Endothelial cell of umbilical vein (primary cell): ENCODE results near the gene HECW1. TPM values are rescaled to one million over a fixed set of nuclear protein-coding genes. Genes with fewer than 3 reads are reported as not detected.

Source experiments
- BruUV-seq: library from RNA; stranded (reverse); fragments of 400-500 nt; replicated peaks from 2 replicates; lab custom pipeline; 2021; lab: Mats Ljungman, UMichigan
- CTCF ChIA-PET: fragments of 300-600, 350-600 bp; sonication (Branson Sonifier 250); formaldehyde crosslinking; loops from one replicate; lab custom pipeline; 2021; ENCODE audit warnings: antibody characterized with exemption, inconsistent platforms; lab: Charles Lee
- POLR2A ChIA-PET: fragments of 300-600, 350-600 bp; sonication (Branson Sonifier 250); formaldehyde crosslinking; loops from one replicate; lab custom pipeline; 2021; ENCODE audit warnings: antibody characterized with exemption, inconsistent platforms; lab: Charles Lee
- DNase-seq: peaks from one replicate; pipeline ENCODE4 v3.0.0-alpha.2; 2011; ENCODE audit warnings: low read depth, low spot score
- FAIRE-seq: peaks from 2 replicates; lab custom pipeline; 2011; peaks lifted over from hg19 to GRCh38; lab: Jason Lieb, UNC
- H2AFZ ChIP-seq: 2 replicates; pipeline ENCODE4 v1.6.0; 2012; ENCODE audit warnings: low read depth, low read length, control low read depth, inconsistent platforms
- H3K27ac ChIP-seq: 2 replicates; pipeline ENCODE4 v1.5.1; 2011; ENCODE audit warnings: low read depth, mild to moderate bottlenecking, control low read depth, low read length, moderate library complexity; ENCODE audit not compliant: insufficient read depth
- H3K27me3 ChIP-seq, 2 experiments: 2 replicates each; pipeline versions ENCODE4 v1.6.0 to v1.6.1; 2011; ENCODE audit warnings: low read length in 2 of 2, mixed read lengths in 1 of 2; ENCODE audit not compliant: control insufficient read depth in 2 of 2, insufficient read depth in 2 of 2
- H3K36me3 ChIP-seq, 2 experiments: 2 replicates in 1 of 2; 3 replicates in 1 of 2; pipeline ENCODE4 v1.5.1; 2011; ENCODE audit warnings: low read length in 2 of 2, mild to moderate bottlenecking in 1 of 2, moderate library complexity in 1 of 2; ENCODE audit not compliant: control insufficient read depth in 2 of 2, insufficient read depth in 2 of 2; ENCODE audit errors: extremely low read depth in 1 of 2
- H3K4me1 ChIP-seq: 3 replicates; pipeline ENCODE4 v1.5.1; 2011; ENCODE audit warnings: mild to moderate bottlenecking, low read length; ENCODE audit not compliant: control insufficient read depth, insufficient read depth; ENCODE audit errors: extremely low read depth
- H3K4me2 ChIP-seq: 2 replicates; pipeline ENCODE4 v1.6.1; 2011; ENCODE audit warnings: low read length, control low read depth, mixed read lengths; ENCODE audit not compliant: insufficient read depth
- H3K4me3 ChIP-seq, 3 experiments: fragments of 200-600 bp in 1 of 3; sonication (generic), shearing (Covaris generic) in 1 of 3; replicated peaks in 1 of 3; 2 replicates each; pipeline ENCODE4 v1.5.1; 2011 to 2016; ENCODE audit warnings: control low read depth in 3 of 3, low read length in 3 of 3, mild to moderate bottlenecking in 2 of 3, inconsistent platforms in 1 of 3, low read depth in 1 of 3, moderate library complexity in 1 of 3; ENCODE audit not compliant: insufficient read depth in 1 of 3
- H3K79me2 ChIP-seq: 2 replicates; pipeline ENCODE4 v1.6.0; 2012; ENCODE audit warnings: low read length, inconsistent platforms; ENCODE audit not compliant: control insufficient read depth, insufficient read depth
- H3K9ac ChIP-seq: replicated peaks from 2 replicates; pipeline ENCODE3; 2011; ENCODE audit warnings: low read length, control low read depth; ENCODE audit not compliant: insufficient read depth; ENCODE audit errors: extremely low read depth
- H3K9me1 ChIP-seq: replicated peaks from 3 replicates; pipeline ENCODE4 v1.6.0; 2011; ENCODE audit warnings: mild to moderate bottlenecking, low read length; ENCODE audit not compliant: control insufficient read depth, insufficient read depth; ENCODE audit errors: extremely low read depth
- H3K9me3 ChIP-seq: replicated peaks from 2 replicates; pipeline ENCODE4 v1.5.1; 2012; ENCODE audit warnings: low read length, inconsistent platforms; ENCODE audit not compliant: control insufficient read depth, insufficient read depth
- H4K20me1 ChIP-seq: replicated peaks from 2 replicates; pipeline ENCODE3; 2011; ENCODE audit warnings: mild to moderate bottlenecking, low read length; ENCODE audit not compliant: control insufficient read depth, insufficient read depth; ENCODE audit errors: extremely low read depth
- CTCF ChIP-seq, 2 donors: IDR thresholded peaks; 1 replicate in 1 of 2; 2 replicates in 1 of 2; pipeline ENCODE4 v1.5.1; 2011; ENCODE audit warnings: low read length in 2 of 2, mild to moderate bottlenecking in 2 of 2, moderate library complexity in 2 of 2, control low read depth in 1 of 2, inconsistent platforms in 1 of 2, low read depth in 1 of 2; ENCODE audit not compliant: insufficient read depth in 1 of 2; ENCODE audit errors: extremely low read depth in 1 of 2
- EZH2 ChIP-seq: IDR thresholded peaks from 2 replicates; pipeline ENCODE4 v1.6.1; 2012; ENCODE audit warnings: borderline replicate concordance, low read depth, mild to moderate bottlenecking, moderate library complexity, low read length, inconsistent platforms; ENCODE audit not compliant: severe bottlenecking
- FOS ChIP-seq: IDR thresholded peaks from 2 replicates; pipeline ENCODE4 v1.6.1; 2011; ENCODE audit warnings: mild to moderate bottlenecking, low read length, moderate library complexity, borderline replicate concordance; ENCODE audit not compliant: insufficient read depth
- GATA2 ChIP-seq: IDR thresholded peaks from 2 replicates; pipeline ENCODE4 v1.7.0; 2011; ENCODE audit warnings: low read depth, mild to moderate bottlenecking, moderate library complexity, mixed read lengths, low read length; ENCODE audit not compliant: insufficient read length, insufficient read depth
- JUN ChIP-seq: IDR thresholded peaks from 2 replicates; pipeline ENCODE4 v1.6.1; 2011; ENCODE audit warnings: borderline replicate concordance, low read depth; ENCODE audit not compliant: insufficient read length, insufficient read depth
- MAX ChIP-seq: IDR thresholded peaks from 2 replicates; pipeline ENCODE4 v1.6.1; 2011; ENCODE audit not compliant: insufficient read depth, insufficient read length
- MYC ChIP-seq: IDR thresholded peaks from one replicate; pipeline ENCODE4 v1.6.1; 2011; ENCODE audit warnings: mild to moderate bottlenecking, low read depth, low read length
- POLR2A ChIP-seq: IDR thresholded peaks from 2 replicates; pipeline ENCODE4 v1.6.1; 2012; ENCODE audit warnings: low read depth, mild to moderate bottlenecking, control low read depth, low read length
- POLR2AphosphoS5 ChIP-seq: IDR thresholded peaks from 2 replicates; pipeline ENCODE4 v1.6.1; 2012; ENCODE audit warnings: low read depth, mild to moderate bottlenecking, control low read depth, low read length, moderate library complexity; ENCODE audit not compliant: insufficient read depth
- dilution Hi-C: fragments of 300-500 bp; cut with MboI; formaldehyde crosslinking; loops from one replicate; pipeline ENCODE4 v1.15.0; 2019; ENCODE audit warnings: low sequenced_read_pairs; ENCODE audit not compliant: extremely low pct_ligation_motif_present
- intact Hi-C: fragments of 100-400 bp; cut with micrococcal nuclease; formaldehyde crosslinking; loops from one replicate; pipeline ENCODE4 v1.10.0; 2022
- polyA plus RNA-seq, 4 experiments: library from polyadenylated mRNA; depleted of rRNA in 3 of 4; stranded (reverse) in 3 of 4; unstranded in 1 of 4; fragments of >200 nt; gene quantifications; 2 replicates each; pipeline versions ENCODE4 v1.2.1 to v1.2.3, GENCODE V29; 2011 to 2012; ENCODE audit warnings: missing spikeins in 1 of 4
- total RNA-seq: library from RNA; stranded (reverse); gene quantifications from 2 replicates; pipeline ENCODE4 v1.2.3, GENCODE V29; 2021

HECW1 gene
- total and polyA plus RNA-seq, 2 donors (not counting 3 experiments of a cell fraction or from before 2014, with no cell fraction given): not detected

GRCh38 chr7:43391518-43391917 is 279.1 kb downstream of the HECW1 start:
- CTCF ChIA-PET: no interaction called here
- Histone ChIP-seq H3K27ac (no peak overlapping the region), H3K4me1 (no peaks in the 10 kb centered on the region), H2AFZ (no peak overlapping the region), H3K9me3 (no peaks in the 10 kb centered on the region), H3K36me3 (no peaks in the 10 kb centered on the region), H3K4me2 (no peak overlapping the region), H3K79me2 (no peaks in the 10 kb centered on the region), H3K9me1 (no peaks in the 10 kb centered on the region), H3K27me3 (no peaks in the 10 kb centered on the region), H3K4me3 (no peak overlapping the region), H4K20me1 (no peaks in the 10 kb centered on the region), H3K9ac (no peak overlapping the region)
- POLR2A ChIA-PET: no interaction called here
- intact Hi-C loops: no loop called here
- dilution Hi-C loops: no loop called here
- DNase-seq (no peak), FAIRE-seq (no peak)
- no TSS peak for BruUV-seq
- no peak for TF ChIP-seq POLR2A

- Histone ChIP-seq H3K36me3 (no peaks in the 10 kb centered on the region), H3K4me1 (no peaks in the 10 kb centered on the region), H3K27ac (no peak overlapping the region), H3K9me1 (no peaks in the 10 kb centered on the region), H3K79me2 (no peaks in the 10 kb centered on the region), H4K20me1 (no peaks in the 10 kb centered on the region), H3K9me3 (no peaks in the 10 kb centered on the region), H3K9ac (no peak overlapping the region), H3K4me2 (no peak overlapping the region), H3K4me3 (no peak overlapping the region), H3K27me3 (no peaks in the 10 kb centered on the region), H2AFZ (no peak overlapping the region)
- CTCF ChIA-PET: no interaction called here
- POLR2A ChIA-PET: no interaction called here
- intact Hi-C loops (no loop called here), dilution Hi-C loops (no loop called here)
- DNase-seq (no peak), FAIRE-seq (no peak)
- BruUV-seq: no TSS peak
- TF ChIP-seq POLR2AphosphoS5: no peak
- TF ChIP-seq FOS: no peak
- no peak for TF ChIP-seq MYC
- TF ChIP-seq GATA2: no peak
- TF ChIP-seq EZH2: no peak
- TF ChIP-seq CTCF (IDR thresholded peaks at IDR 0.05; ENCODE audit: extremely low read depth in 1 of 2, insufficient read depth in 1 of 2, low read depth in 1 of 2, low read length in 2 of 2): no peak
- TF ChIP-seq MAX: no peak
- no peak for TF ChIP-seq JUN
- no peak for TF ChIP-seq POLR2A
Measured at GRCh38 chr7:43392638-43393330, 280.3 kb downstream of the HECW1 start.
